Activated CD8-positive, alpha-beta memory T cell treated with anti-CD3 and anti-CD28 coated beads, Interleukin-2, amount 50 U/mL, for 1 hour (primary cell): Measurements from ENCODE around the gene ARL15.
"Not testable (repeated sequence)": the region's sequence is repeated elsewhere in the genome, so short reads cannot be mapped to it uniquely, and the experiment has no call there.

Source experiments
- DNase-seq: peaks from one replicate; pipeline ENCODE4 v3.0.0-alpha.2; 2020; ENCODE audit errors: extremely low read depth

ARL15 gene

DNA sequence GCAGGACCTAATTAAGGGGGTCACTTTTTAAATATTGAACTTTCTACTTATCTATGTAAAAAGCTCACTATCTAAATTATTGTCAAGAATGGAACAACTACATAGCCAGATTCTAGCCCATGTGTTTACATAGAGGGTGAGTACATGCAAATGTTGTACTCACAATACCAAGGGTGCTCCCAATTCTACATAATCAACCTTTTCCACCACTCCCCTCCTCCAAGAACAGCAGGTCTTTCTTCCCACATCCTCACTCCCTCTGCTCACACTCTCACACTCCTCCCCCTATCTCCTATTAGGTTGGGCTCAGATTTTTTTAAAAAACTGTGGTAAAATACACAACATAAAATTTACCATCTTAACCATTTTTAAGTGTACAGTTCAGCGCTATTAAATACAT is 325.4 kb downstream of the ARL15 start:
- DNase-seq = no peak

DNA sequence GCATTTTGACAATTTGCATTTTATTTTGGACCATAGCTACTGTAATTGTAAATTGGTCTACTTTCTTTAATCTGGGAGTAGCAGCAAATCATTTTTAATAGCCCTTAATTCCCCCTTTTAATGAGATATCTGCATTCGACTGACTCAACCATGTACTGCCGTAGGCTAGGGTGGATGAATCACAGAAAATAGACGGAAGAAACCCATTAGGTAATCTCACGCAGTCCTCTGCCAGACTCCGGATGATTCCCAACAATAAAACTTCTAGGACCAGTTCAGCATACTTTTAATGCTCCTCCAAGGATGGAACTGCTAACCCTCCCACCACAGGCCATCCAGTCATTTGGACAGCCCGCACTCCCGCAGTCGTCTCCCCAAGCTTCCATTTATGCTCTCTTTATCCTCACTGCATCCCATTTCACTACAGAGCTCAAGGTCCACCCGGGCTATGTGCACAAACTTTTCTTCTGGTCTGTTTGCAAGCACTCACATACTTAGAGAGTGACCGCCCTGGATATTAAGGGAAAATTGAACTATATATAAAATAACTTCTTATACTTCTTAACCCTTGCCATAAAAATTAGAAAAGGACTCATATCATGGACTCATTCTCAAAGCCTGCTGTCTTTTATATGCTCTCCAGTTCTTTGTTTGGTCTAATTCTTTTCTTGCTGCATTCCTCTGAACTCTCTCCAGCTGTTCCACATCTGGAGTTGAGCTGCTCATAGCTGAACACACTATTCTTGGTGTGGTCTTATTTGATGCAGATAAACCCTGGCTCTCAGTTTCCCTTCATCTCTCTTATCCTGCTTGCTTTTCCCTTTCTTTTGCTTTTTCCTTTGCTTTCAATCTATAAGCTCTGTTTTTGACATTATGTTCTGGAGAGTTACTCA is 326.6 kb downstream of the ARL15 start:
- no peak for DNase-seq

DNA sequence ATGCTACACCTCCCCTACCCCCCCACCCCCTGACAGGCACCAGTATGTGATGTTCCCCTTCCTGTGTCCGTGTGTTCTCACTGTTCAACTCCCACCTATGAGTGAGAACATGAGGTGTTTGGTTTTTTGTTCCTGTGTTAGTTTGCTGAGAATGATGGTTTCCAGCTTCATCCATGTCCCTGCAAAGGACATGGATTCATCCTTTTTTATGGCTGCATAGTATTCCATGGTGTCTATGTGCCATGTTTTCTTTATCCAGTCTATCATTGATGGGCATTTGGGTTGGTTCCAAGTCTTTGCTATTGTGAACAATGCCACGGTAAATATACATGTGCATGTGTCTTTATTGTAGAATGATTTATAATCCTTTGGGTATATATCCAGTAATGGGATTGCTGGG is 328.1 kb downstream of the ARL15 start:
- DNase-seq = not testable (repeated sequence)

DNA sequence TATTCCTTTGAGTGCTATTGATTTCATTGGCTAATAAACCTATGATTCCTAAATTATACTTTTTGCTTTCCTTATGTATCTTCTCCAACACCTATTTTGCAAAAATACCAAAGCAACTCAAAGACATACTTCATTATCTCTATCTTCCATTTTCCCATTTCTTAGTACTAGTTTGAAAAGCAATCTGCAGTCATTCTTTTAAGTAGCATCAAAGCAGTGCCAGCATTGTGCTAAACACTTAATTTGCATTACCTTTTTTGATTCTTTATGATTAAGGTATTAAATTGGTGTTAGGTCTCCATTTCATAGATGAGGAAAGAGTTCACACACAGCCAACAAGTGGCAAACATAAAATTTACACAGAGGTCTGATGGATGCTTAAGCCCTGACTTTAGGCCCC is 330.3 kb downstream of the ARL15 start:
- DNase-seq = no peak

DNA sequence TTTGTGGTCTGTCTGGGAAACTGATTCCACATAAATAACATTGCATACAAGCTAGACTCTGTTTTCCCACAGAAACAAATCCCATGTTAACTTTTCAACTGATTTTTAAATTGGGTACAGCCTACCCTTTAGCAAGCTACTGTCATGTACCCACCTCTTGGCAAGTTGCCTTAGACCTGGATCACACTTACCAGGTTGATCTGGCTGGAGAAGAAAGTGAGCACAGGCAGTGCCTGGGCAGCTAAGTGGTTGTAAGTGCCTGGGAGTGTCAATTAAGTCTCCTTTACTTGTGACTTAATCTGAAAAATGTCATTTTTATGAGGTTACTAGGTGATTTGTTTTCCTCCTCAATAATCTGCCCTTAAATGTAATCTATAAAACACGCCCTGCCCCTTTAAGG is 336.4 kb downstream of the ARL15 start:
- DNase-seq = no peak

DNA sequence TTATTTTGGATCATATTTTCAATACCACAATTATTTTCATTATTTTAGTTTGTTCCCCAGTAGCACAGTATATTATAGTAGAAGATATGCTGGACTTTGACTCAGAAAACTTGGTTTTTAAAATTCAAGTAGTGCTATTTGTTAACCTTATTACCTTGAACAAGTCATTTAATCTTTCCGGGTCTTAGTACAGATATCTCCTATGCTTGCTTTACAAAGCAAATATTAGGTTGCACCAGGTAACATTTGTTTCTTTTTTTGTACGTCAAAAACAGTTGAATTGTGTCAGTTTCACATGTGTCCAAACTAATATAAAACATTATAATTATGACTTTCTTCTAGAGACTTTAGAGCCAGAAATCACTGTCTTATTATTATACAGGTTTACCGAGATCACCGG is 338.1 kb downstream of the ARL15 start:
- DNase-seq = no peak

DNA sequence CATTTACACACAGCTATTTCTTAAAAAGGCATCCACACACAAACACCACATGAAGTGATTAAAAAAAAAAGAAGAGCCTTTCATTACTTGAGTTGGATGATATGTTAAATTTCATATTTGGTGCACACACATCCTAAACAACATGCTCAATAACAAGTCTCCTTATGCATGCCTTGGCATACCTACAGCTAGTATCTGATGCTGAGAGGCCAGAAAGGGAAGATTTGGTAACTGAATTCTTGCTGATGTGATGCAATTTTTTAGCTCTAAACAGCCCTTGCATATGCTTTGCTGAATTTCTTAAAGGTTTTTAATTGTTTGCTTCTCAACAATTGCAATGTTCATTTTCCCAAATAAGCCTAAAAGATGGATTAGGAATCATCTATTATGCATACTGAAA is 338.8 kb downstream of the ARL15 start:
- no peak for DNase-seq

DNA sequence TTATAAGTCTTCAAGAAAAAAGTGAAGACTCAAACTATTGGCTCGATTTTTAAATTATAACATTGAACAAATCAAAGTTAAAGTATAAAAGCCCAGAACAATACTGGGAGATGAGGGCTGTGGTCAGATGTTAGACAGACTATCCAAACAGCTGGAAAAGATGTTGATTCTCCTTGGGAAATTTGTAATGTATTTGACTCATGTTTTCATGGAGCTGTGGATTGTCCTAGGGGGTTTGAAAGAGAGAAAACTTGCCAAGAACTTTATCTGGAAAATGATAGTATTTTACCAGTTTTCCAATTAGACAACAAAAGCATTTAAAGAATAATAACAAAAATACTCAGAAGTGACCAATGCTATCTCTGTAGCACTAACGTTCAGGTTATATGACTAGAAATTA is 339.2 kb downstream of the ARL15 start:
- DNase-seq = no peak

DNA sequence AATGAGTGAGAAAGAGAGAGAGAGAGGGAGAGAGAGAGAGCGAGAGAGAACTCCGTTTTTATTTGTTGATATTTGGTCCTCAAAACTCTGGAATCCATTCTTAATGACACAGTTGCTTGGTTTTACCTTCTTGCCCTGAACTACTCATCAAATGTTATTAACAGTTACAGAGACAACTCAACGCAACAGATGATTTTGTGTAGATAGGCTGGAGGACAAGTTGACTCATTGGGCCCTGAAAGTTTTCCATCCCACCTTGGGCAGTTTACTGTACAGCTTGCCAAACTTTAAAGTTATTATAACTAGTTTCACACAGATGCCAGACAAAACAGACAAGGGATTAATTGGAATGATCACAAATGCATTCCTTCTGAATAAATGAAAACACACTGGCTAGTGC is 339.9 kb downstream of the ARL15 start:
- DNase-seq = no peak

DNA sequence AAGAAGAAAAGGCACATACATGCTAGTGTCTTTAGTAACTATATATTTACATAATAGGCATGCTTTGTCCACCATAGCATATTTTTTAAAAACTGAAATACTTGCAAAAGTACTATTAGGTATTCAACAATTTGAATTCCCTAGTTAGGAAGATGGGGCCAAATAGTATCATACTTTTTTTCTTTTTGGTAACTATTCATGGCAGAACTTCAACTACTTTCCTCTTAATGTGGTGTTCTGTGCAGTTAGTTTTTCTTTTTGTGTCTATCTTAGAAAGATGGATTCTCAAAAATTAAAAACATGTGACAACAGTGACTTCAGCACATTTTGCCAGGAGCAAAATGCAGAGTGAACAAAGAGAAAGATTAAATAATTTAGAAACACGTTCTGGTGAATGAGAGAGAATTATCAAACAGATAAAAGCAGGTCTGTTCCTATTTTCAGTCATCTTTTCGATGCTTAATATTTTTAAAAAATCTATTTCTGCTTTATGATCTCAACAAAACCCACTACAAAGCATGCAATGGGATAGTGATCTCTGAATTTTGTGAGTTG is 341.1 kb downstream of the ARL15 start:
- no peak for DNase-seq

DNA sequence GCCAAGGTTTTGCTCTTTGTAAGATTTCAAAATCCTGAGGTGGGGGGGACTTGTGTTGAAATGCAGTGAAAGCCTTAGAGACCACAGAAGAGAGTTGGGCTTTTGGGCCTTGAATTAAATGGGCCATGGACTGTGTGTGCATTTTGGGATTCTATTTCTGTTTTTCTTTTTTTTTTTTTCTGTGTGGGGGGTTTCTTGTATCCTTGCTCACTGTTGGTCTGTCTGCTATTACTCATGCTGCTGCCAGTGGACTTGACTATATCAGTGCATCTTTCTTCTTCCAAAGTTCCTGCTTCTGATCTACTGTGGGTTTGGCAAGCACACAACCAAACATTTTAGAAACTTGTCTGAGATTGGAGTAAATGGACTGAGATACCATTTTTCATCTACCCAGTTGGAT is 344.9 kb downstream of the ARL15 start:
- DNase-seq = no peak

DNA sequence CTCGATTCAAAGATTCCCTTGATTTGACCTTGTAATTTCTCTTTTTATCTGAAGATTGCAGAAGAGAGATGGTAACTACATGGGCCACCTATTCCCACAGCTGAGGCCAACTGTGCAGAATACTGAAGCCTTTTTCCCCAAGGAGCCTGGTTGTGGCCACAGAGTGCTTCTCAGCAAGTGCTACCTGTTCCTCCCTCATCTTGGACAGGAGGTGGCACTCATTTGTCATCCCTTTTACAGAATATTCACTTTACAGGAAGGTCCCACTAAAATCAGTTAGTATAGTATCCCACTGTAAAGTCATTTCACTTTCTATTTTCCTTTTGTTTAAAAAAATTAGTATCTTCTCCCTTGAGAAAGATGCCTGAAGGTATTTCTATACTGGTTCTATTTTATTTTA is 346.4 kb downstream of the ARL15 start:
- DNase-seq = no peak

DNA sequence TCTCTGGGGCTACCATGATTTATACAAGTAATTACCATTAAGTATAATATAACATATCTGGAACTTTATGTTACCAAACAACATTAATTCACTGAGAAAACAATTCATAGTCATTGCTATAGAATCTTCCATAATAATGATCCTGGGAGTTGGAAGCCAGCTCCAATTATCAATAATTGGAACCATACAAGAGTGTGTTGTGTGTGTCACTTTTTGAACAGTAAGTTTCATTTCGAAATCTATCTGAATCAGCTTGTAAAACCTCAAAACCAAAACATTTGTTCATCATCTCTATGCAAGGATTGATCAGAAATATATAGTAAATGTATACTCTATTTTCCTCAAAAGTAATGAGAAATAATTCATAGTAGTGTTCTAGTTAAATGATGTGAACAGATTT is 348.1 kb downstream of the ARL15 start:
- DNase-seq = no peak

DNA sequence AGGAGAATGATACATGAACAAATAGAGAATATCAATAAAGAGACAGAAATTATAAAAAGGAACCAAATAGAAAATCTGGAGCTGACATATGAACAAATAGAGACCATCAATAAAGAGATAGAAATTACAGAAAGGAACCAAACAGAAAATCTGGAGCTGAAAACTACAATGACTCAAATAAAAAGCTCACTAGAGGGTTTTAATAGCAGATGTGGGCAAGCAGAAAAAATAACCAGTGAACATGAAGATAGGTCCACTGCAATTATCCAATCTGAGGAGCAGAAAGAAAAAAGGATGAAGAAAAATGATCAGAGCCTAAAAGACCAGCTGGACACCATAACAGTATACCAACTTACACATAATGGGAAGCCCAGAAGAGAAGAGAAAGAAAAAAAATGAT is 353.7 kb downstream of the ARL15 start:
- no peak for DNase-seq

DNA sequence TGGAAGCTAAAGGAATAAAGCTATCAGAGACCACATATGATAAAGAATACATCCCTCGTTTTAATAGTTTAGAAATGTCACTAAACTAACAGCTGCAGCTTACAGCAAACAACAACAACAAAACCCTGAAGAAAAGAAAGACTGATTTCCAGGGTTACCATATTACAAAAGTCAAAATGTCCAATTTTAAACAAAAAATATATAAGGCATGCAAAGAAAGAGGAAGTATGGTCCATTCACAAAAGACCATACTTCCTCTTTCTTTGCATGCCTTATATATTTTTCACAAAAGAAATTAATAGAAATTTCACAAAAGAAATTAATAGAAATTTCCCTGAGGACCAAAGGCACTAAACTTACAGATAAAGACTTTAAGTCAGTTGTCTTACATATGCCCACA is 354.2 kb downstream of the ARL15 start:
- no peak for DNase-seq

DNA sequence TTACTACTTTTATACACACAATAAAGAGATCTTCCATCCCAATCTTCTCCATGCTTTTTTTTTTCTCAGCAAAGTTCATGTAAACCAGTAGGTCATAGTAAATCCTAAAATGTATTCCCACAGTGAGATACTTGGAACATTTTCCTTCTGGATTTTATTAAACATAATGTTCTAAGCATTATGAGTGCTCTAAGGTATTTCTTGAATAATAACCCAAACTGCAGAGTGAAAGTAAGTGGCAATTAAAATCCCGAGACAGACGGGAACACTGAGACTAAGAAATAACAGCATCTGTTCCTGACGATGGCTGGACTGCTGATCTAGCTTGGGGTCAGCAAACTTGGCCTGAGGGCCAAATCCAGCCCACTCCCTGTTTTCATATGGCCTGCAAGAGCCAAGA is 359.8 kb downstream of the ARL15 start:
- no peak for DNase-seq

DNA sequence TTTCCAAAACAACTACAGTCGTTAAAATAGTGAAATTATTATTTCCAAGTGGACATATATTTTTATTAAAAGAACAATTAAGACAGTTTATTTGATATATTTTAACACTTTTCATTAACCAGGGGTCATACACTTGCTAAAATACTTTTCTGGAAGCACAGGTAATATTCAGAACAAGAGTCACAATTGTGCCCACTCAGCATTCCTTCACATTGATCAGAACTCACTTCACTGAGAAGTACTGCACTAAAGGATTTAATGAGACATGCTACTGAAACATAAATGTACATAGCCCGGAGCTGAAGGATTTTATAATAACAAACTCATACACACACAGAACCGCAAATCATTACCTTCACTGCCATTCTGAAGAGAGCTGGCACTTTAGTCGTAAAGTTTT is 361.8 kb downstream of the ARL15 start:
- DNase-seq = no peak

DNA sequence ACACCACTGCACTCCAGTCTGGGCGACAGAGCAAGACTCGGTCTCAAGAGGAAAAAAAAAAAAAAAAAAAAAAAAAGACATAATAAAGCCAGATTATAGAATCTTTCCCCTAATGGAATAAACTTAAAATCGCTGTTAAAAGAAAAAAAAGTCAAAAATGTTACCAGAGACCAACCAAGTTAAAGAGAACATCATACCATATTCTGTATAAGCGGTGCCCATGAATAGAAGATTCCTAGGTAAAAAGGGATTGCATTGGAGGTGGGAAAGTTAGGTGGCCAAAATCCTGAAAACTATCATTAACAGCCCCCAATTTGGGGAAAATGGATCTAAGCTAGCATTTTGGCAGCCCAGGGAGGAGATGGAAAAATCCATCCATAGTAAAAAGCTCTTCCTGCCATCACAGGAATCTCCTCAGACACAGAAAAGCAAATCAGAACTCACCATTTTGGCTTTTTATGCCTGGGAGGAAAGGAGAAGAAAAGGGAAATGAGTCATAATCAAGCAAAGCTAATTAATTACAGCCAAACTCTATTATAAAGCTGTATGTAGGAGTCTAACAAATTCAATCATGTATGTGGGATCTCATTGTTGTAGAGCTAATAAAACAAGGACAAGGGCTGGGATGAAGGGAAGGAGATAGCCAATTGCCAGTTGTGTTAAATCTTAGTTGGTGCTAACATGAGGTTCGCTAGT is 363.8 kb downstream of the ARL15 start:
- no peak for DNase-seq

DNA sequence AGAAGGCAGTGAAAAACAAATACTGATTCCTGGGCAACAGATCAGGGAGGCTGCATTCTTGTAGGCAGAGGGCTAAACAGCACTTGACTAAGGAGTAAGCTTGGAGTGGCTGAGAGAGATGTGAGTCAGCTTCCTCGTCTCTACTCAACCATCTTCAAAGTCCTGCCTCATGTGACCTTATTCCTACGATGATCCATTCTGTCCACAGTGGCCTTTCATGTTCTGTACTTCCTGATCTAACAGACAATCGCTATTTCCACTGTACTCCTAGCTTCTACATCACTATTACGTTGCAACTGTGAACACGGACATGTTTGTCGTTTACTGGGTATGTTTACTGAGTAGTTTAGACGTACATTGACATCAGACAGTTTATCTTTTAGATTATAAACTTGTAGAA is 365.4 kb downstream of the ARL15 start:
- no peak for DNase-seq

DNA sequence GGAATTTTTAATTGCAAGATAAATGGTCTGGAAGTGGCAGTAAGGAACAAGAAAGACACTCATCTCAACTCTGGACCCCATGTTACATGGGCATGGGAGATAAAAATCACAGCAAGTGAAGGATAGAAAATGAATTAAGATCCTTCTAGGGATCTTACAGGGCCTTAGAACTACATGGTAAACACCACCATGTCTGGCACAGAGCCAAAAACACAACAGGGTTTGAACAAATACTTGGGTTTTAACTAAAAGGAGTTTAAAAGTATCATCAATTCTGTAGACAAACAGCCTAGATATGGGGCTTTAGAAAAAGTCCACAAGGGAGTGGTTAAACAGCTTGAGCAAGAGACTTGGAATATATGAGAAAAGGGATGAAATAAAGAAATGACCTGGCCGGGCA is 366.4 kb downstream of the ARL15 start:
- DNase-seq = no peak

DNA sequence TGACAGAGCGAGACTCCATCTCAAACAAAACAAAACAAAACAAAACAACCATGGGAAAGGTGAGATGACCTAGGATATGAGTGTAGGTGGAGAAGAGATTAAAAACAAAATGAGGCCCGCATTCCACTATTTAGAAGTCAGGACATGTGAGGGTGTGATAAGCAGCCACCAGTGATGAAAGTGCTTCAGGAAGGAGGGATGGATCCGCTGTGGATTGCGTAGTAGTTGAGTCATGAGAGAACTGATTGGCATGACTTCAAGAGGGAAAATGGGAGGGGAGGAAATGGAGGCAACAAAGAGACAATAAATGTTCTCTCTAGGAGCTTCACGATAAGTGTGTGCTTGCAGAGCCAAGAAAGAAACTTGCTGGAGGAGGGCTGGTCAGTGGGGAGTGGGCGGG is 367.6 kb downstream of the ARL15 start:
- DNase-seq = no peak

DNA sequence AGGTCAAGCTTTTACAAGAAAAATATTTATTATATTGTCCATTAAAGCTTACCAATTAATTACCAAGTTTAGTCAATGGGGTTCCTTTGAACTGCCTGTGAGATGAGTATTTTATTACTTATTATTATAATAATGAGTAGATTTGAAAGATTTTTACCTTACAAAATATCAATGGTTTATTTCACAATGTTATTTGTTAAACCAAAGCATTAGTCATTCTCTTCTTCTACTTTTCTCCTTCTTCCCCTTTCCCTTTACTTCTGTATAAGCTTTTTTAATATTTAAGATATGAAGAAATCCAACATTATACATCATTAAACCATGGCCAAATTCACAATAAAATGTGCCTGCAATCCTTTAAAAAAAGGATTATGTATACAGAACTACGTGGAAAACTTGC is 369.5 kb downstream of the ARL15 start:
- DNase-seq = no peak

DNA sequence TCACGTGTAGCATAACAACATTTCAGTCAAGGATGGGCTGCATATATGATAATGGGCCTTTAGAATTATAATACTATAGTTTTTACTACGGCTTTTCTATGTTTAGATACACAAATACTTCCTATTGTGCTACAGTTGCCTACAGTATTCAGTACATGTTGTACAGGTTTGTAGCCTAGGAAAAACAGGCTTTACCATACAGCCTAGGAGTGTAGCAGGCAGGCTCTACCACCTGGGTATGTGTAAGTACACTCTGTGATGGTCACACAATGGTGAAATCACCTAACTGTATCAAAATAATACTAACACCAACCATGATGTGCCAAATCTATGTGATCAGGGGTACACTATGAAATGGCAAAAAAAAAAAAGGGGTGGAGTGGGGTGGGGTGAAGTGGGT is 372.9 kb downstream of the ARL15 start:
- no peak for DNase-seq
